HepG2 (cell line): Measurements from ENCODE around the gene BCL2L11. TPM values are rescaled to one million over a fixed set of nuclear protein-coding genes. Genes with fewer than 3 reads are reported as not detected.

Source experiments
- ATAD3A ChIP-seq: sonication (generic); formaldehyde crosslinking; IDR thresholded peaks from 2 replicates; pipeline ENCODE4 v1.4.0; 2020; ENCODE audit warnings: missing genetic modification reagents
- E2F2 ChIP-seq: sonication (generic); formaldehyde crosslinking; IDR thresholded peaks from 2 replicates; pipeline ENCODE4 v1.4.0; 2020; ENCODE audit warnings: missing genetic modification reagents, borderline replicate concordance
- FOXP4 ChIP-seq: sonication (generic); formaldehyde crosslinking; IDR thresholded peaks from 2 replicates; pipeline ENCODE4 v1.4.0; 2020; ENCODE audit warnings: missing genetic modification reagents
- GLMP ChIP-seq: sonication (generic); formaldehyde crosslinking; IDR thresholded peaks from 2 replicates; pipeline ENCODE4 v1.9.0; 2021; ENCODE audit warnings: missing genetic modification reagents, mild to moderate bottlenecking, borderline replicate concordance
- HDAC1 ChIP-seq: sonication (generic); formaldehyde crosslinking; IDR thresholded peaks from 2 replicates; pipeline ENCODE4 v1.5.1; 2020; ENCODE audit warnings: mild to moderate bottlenecking, missing genetic modification reagents
- KDM4B ChIP-seq: sonication (generic); formaldehyde crosslinking; IDR thresholded peaks from 2 replicates; pipeline ENCODE4 v1.4.0; 2020; ENCODE audit warnings: missing genetic modification reagents
- KLF6 ChIP-seq: IDR thresholded peaks from 2 replicates; pipeline ENCODE4 v1.8.0; 2016; ENCODE audit warnings: missing biosample characterization, missing genetic modification reagents
- NR1H2 ChIP-seq: sonication (generic); formaldehyde crosslinking; IDR thresholded peaks from 2 replicates; pipeline ENCODE4 v1.8.1; 2022; ENCODE audit warnings: low read depth, missing genetic modification reagents, borderline replicate concordance
- PHF5A ChIP-seq: IDR thresholded peaks from one replicate; pipeline ENCODE4 v1.6.1; 2018; ENCODE audit warnings: low read depth, missing genetic modification reagents; ENCODE audit not compliant: unreplicated experiment
- SNAPC5 ChIP-seq: sonication (generic); formaldehyde crosslinking; IDR thresholded peaks from 2 replicates; pipeline ENCODE4 v1.8.1; 2023; ENCODE audit warnings: mild to moderate bottlenecking, missing genetic modification reagents, borderline replicate concordance
- TCF7 ChIP-seq: sonication (generic); IDR thresholded peaks from 2 replicates; pipeline ENCODE4 v1.6.1; 2016; ENCODE audit warnings: antibody characterized with exemption, low read depth
- ZBTB38 ChIP-seq: sonication (generic); formaldehyde crosslinking; IDR thresholded peaks from 2 replicates; pipeline ENCODE4 v1.5.1; 2020; ENCODE audit warnings: mild to moderate bottlenecking, missing genetic modification reagents
- ZFP36L2 ChIP-seq: sonication (generic); formaldehyde crosslinking; IDR thresholded peaks from 2 replicates; pipeline ENCODE4 v1.4.0; 2020; ENCODE audit warnings: missing genetic modification reagents
- ZFP37 ChIP-seq: sonication (generic); formaldehyde crosslinking; IDR thresholded peaks from 2 replicates; pipeline ENCODE4 v1.4.0; 2020; ENCODE audit warnings: missing genetic modification reagents, borderline replicate concordance
- ZNF18 ChIP-seq: sonication (generic); formaldehyde crosslinking; IDR thresholded peaks from 2 replicates; pipeline ENCODE4 v1.8.0; 2022; ENCODE audit warnings: mild to moderate bottlenecking, missing genetic modification reagents; ENCODE audit not compliant: insufficient replicate concordance
- ZNF512 ChIP-seq: sonication (generic); formaldehyde crosslinking; IDR thresholded peaks from 2 replicates; pipeline ENCODE4 v1.4.0; 2020; ENCODE audit warnings: mild to moderate bottlenecking, missing genetic modification reagents
- ZNF792 ChIP-seq: IDR thresholded peaks from 2 replicates; pipeline ENCODE4 v1.6.1; 2016
- ZNF850 ChIP-seq: sonication (generic); formaldehyde crosslinking; conservative IDR thresholded peaks from 2 replicates; pipeline ENCODE4 v1.9.0; 2021; ENCODE audit warnings: mild to moderate bottlenecking, missing genetic modification reagents
- ZNF883 ChIP-seq: sonication (generic); formaldehyde crosslinking; IDR thresholded peaks from 2 replicates; pipeline ENCODE4 v1.5.1; 2020; ENCODE audit warnings: mild to moderate bottlenecking, missing genetic modification reagents; ENCODE audit errors: not compliant biosample characterization
- ZSCAN5A ChIP-seq: sonication (generic); formaldehyde crosslinking; IDR thresholded peaks from 2 replicates; pipeline ENCODE4 v1.8.0; 2022; ENCODE audit warnings: mild to moderate bottlenecking, missing genetic modification reagents, borderline replicate concordance
- polyA plus RNA-seq, 8 experiments: library from polyadenylated mRNA; depleted of rRNA in 3 of 8; stranded (reverse) in 7 of 8; unstranded in 1 of 8; fragments of >200 nt; fragmentation: Illumina TruSeq in 4 of 8; extraction: Trizol in 4 of 8; gene quantifications; 2 replicates each; pipeline versions ENCODE4 v1.2.1 to v1.2.3, GENCODE V29; 2011 to 2016; ENCODE audit warnings: low read depth in 4 of 8, missing spikeins in 1 of 8, mixed read lengths in 1 of 8; ENCODE audit not compliant: insufficient read depth in 1 of 8
- total RNA-seq, 5 experiments: library from RNA; depleted of rRNA; stranded (reverse); fragments of >200 nt; fragmentation: Illumina TruSeq; extraction: Trizol; gene quantifications; 2 replicates each; pipeline ENCODE4 v1.2.3, GENCODE V29; 2016; ENCODE audit warnings: low read depth in 1 of 5

The BCL2L11 gene
- total and polyA plus RNA-seq, 2 of the 13 experiments (the other 11 are each of a cell fraction or from before 2014, with no cell fraction given), result 6.1 to 9.7 TPM

- TF ChIP-seq ZSCAN5A (peak; percentile 94), ZFP36L2 (CRISPR knock-in tag) (no peak), ZFP37 (CRISPR knock-in tag) (peak; percentile 67), SNAPC5 (CRISPR knock-in tag) (peak; percentile 96), GLMP (no peak), TCF7 (no peak), ZNF850 (CRISPR knock-in tag) (peak; percentile 87), HDAC1 (CRISPR knock-in tag) (peak; percentile 94), ZNF792 (peak; percentile 94), KDM4B (CRISPR knock-in tag) (peak; percentile 55), KLF6 (peak; percentile 90), ZNF18 (CRISPR knock-in tag) (peak; percentile 100), E2F2 (CRISPR knock-in tag) (0 out of 2 replicates have a peak, but pooled peaks have one; percentile 36), FOXP4 (CRISPR knock-in tag) (peak; percentile 89), ZNF512 (CRISPR knock-in tag) (0 out of 2 replicates have a peak, but pooled peaks have one; percentile 25), PHF5A (CRISPR knock-in tag) (peak; percentile 37), ZNF883 (CRISPR knock-in tag) (no peak), NR1H2 (peak; percentile 95), ZBTB38 (CRISPR knock-in tag) (peak; percentile 92), ATAD3A (CRISPR knock-in tag) (no peak)
These were observed at the start of gene BCL2L11 (continued) for GRCh38 chr2:111120253-111121027.
